H9 (cell line): ENCODE data around the gene GLRA3. TPM values are rescaled to one million over a fixed set of nuclear protein-coding genes. Genes with fewer than 3 reads are reported as not detected.
A peak's percentile ranks its signal among the peaks of the same experiment; 100 is the strongest.
"Not testable (repeated sequence)": the region's sequence is repeated elsewhere in the genome, so short reads cannot be mapped to it uniquely, and the experiment has no call there.

Experiments
- DNase-seq: peaks from one replicate; pipeline ENCODE4 v3.0.0-alpha.2; 2017
- H2AFZ ChIP-seq: one replicate; pipeline ENCODE4 v1.6.1; 2013; ENCODE audit warnings: mild to moderate bottlenecking, low read length, control low read depth, moderate library complexity
- H2AK5ac ChIP-seq: 2 replicates; pipeline ENCODE4 v1.6.1; 2013; ENCODE audit warnings: low read length, control low read depth, mixed read lengths; ENCODE audit not compliant: insufficient read length
- H2BK120ac ChIP-seq: one replicate; pipeline ENCODE4 v1.6.1; 2013; ENCODE audit warnings: low read depth, mild to moderate bottlenecking, low read length, control low read depth, inconsistent platforms; ENCODE audit not compliant: poor library complexity, severe bottlenecking
- H2BK12ac ChIP-seq: 2 replicates; pipeline ENCODE4 v1.6.1; 2013; ENCODE audit warnings: low read length, control low read depth, mixed read lengths, low read depth; ENCODE audit not compliant: insufficient read length
- H2BK15ac ChIP-seq: 2 replicates; pipeline ENCODE4 v1.6.1; 2013; ENCODE audit warnings: low read depth, low read length, control low read depth
- H2BK20ac ChIP-seq: one replicate; pipeline ENCODE4 v1.6.1; 2013; ENCODE audit warnings: low read depth, mild to moderate bottlenecking, low read length, control low read depth, inconsistent platforms; ENCODE audit not compliant: poor library complexity, severe bottlenecking
- H2BK5ac ChIP-seq: 2 replicates; pipeline ENCODE4 v1.6.1; 2013; ENCODE audit warnings: low read length, control low read depth, mixed read lengths; ENCODE audit not compliant: insufficient read length
- H3K14ac ChIP-seq: 2 replicates; pipeline ENCODE4 v1.6.1; 2013; ENCODE audit warnings: low read length, control low read depth; ENCODE audit not compliant: insufficient read depth
- H3K18ac ChIP-seq: 2 replicates; pipeline ENCODE4 v1.6.1; 2013; ENCODE audit warnings: low read depth, mild to moderate bottlenecking, mixed read lengths, low read length, control low read depth; ENCODE audit not compliant: insufficient read length
- H3K23ac ChIP-seq: 2 replicates; pipeline ENCODE4 v1.6.1; 2013; ENCODE audit warnings: low read length, control low read depth, mixed read lengths, low read depth; ENCODE audit not compliant: insufficient read length
- H3K23me2 ChIP-seq: 2 replicates; pipeline ENCODE4 v1.6.1; 2013; ENCODE audit warnings: low read depth, mild to moderate bottlenecking, mixed read lengths, low read length, control low read depth; ENCODE audit not compliant: insufficient read length, poor library complexity, severe bottlenecking
- H3K27ac ChIP-seq: 2 replicates; pipeline ENCODE4 v1.5.1; 2013; ENCODE audit warnings: low read length, control low read depth, mixed read lengths, low read depth; ENCODE audit not compliant: insufficient read length
- H3K27me3 ChIP-seq: 2 replicates; pipeline ENCODE4 v1.6.1; 2013; ENCODE audit warnings: low read length, control low read depth, inconsistent platforms; ENCODE audit not compliant: insufficient read depth
- H3K4ac ChIP-seq: 2 replicates; pipeline ENCODE4 v1.6.1; 2013; ENCODE audit warnings: low read depth, mild to moderate bottlenecking, control low read depth, inconsistent platforms, low read length, moderate library complexity
- H3K4me1 ChIP-seq: 2 replicates; pipeline ENCODE4 v1.6.1; 2013; ENCODE audit warnings: low read length, control low read depth, inconsistent platforms; ENCODE audit not compliant: insufficient read depth
- H3K4me2 ChIP-seq: 2 replicates; pipeline ENCODE4 v1.6.1; 2013; ENCODE audit warnings: low read length, control low read depth, mixed read lengths; ENCODE audit not compliant: insufficient read length, insufficient read depth
- H3K56ac ChIP-seq: 2 replicates; pipeline ENCODE4 v1.6.1; 2013; ENCODE audit warnings: low read depth, mild to moderate bottlenecking, mixed read lengths, low read length, control low read depth; ENCODE audit not compliant: insufficient read length
- H3K79me1 ChIP-seq: 2 replicates; pipeline ENCODE4 v1.6.1; 2013; ENCODE audit warnings: low read depth, mild to moderate bottlenecking, moderate library complexity, low read length, control low read depth, inconsistent platforms; ENCODE audit not compliant: insufficient read depth, poor library complexity, severe bottlenecking
- H3K79me2 ChIP-seq: 2 replicates; pipeline ENCODE4 v1.6.1; 2013; ENCODE audit warnings: low read length, control low read depth, inconsistent platforms; ENCODE audit not compliant: insufficient read depth
- H3K9ac ChIP-seq: 2 replicates; pipeline ENCODE4 v1.6.1; 2013; ENCODE audit warnings: low read length, control low read depth, mixed read lengths; ENCODE audit not compliant: insufficient read length; ENCODE audit errors: extremely low read depth
- H3K9me3 ChIP-seq: one replicate; pipeline ENCODE4 v1.6.1; 2013; ENCODE audit warnings: low read depth, low read length, inconsistent platforms; ENCODE audit not compliant: control insufficient read depth
- H3T11ph ChIP-seq: one replicate; pipeline ENCODE4 v1.6.1; 2013; ENCODE audit warnings: mild to moderate bottlenecking, low read length, control low read depth, inconsistent platforms
- H4K20me1 ChIP-seq: one replicate; pipeline ENCODE4 v1.6.1; 2013; ENCODE audit not compliant: control insufficient read depth, insufficient read length, insufficient read depth
- H4K5ac ChIP-seq: 2 replicates; pipeline ENCODE4 v1.6.1; 2013; ENCODE audit warnings: low read depth, mild to moderate bottlenecking, mixed read lengths, low read length, control low read depth; ENCODE audit not compliant: insufficient read length
- H4K8ac ChIP-seq: replicated peaks from 2 replicates; pipeline ENCODE4 v1.6.1; 2013; ENCODE audit warnings: low read length, control low read depth, mixed read lengths, low read depth; ENCODE audit not compliant: insufficient read length
- H4K91ac ChIP-seq: 2 replicates; pipeline ENCODE4 v1.6.1; 2013; ENCODE audit warnings: low read depth, mild to moderate bottlenecking, moderate library complexity, mixed read lengths, low read length, control low read depth; ENCODE audit not compliant: insufficient read length
- H3K27ac Mint-ChIP-seq, 3 experiments: 2 replicates in 2 of 3; 3 replicates in 1 of 3; pipeline ENCODE4 v1.8.0; 2020 to 2021; ENCODE audit warnings: mixed read lengths in 3 of 3, mild to moderate bottlenecking in 1 of 3, moderate library complexity in 1 of 3
- H3K27me3 Mint-ChIP-seq: 2 replicates; pipeline ENCODE4 v1.8.0; 2021; ENCODE audit warnings: low read depth, mild to moderate bottlenecking, moderate library complexity, mixed read lengths
- H3K36me3 Mint-ChIP-seq, 3 experiments: 2 replicates in 2 of 3; 3 replicates in 1 of 3; pipeline ENCODE4 v1.8.0; 2020 to 2021; ENCODE audit warnings: low read depth in 3 of 3, mixed read lengths in 3 of 3; ENCODE audit not compliant: insufficient read depth in 1 of 3
- H3K4me1 Mint-ChIP-seq, 2 experiments: 2 replicates each; pipeline ENCODE4 v1.8.0; 2020; ENCODE audit warnings: mixed read lengths in 2 of 2
- H3K4me3 Mint-ChIP-seq, 2 experiments: 2 replicates in 1 of 2; 3 replicates in 1 of 2; pipeline ENCODE4 v1.8.0; 2020 to 2021; ENCODE audit warnings: mild to moderate bottlenecking in 2 of 2, mixed read lengths in 2 of 2, moderate library complexity in 1 of 2
- H3K9me3 Mint-ChIP-seq, 2 experiments: 2 replicates in 1 of 2; 3 replicates in 1 of 2; pipeline ENCODE4 v1.8.0; 2020; ENCODE audit warnings: mild to moderate bottlenecking in 2 of 2, mixed read lengths in 2 of 2, moderate library complexity in 1 of 2
- CTCF ChIP-seq: fragments of 200-600 bp; sonication (generic); conservative IDR thresholded peaks from 3 replicates; pipeline ENCODE4 v1.8.0; 2021; ENCODE audit warnings: antibody characterized with exemption, mild to moderate bottlenecking
- WGBS: extraction: QIAGEN DNeasy Blood & Tissue Kit; methylation state at CpG from one replicate; pipeline ENCODE4 v1.1.7; 2013; ENCODE audit warnings: missing lambda C conversion rate, low lambda C conversion rate, mixed read lengths; ENCODE audit not compliant: insufficient read length; ENCODE audit errors: extremely low coverage; 5-methylcytosine and 5-hydroxymethylcytosine counted together
- total RNA-seq: library from RNA; stranded (reverse); gene quantifications from 2 replicates; pipeline ENCODE4 v1.2.1, GENCODE V29; 2021

Gene GLRA3
- total RNA-seq, 1 experiment from 2014 or later = 0.09 TPM

GRCh38 chr4:174789657-174790056 is 39.4 kb downstream of the GLRA3 start:
- no peaks in the 10 kb centered on the region for H3K79me2 ChIP-seq
- no peak overlapping the region for H2BK120ac ChIP-seq
- H2BK12ac ChIP-seq = no peak overlapping the region
- no peaks in the 10 kb centered on the region for H3K79me1 ChIP-seq
- no peak overlapping the region for H2BK15ac ChIP-seq
- no peak overlapping the region for H3K23ac ChIP-seq
- H3K4me1 ChIP-seq = no peaks in the 10 kb centered on the region
- H3K9ac ChIP-seq = no peak overlapping the region
- Mint-ChIP-seq H3K9me3 (no peaks in the 10 kb centered on the region; a peak in 1 of 5 replicates), H3K4me3 (no peak overlapping the region), H3K36me3 (no peaks in the 10 kb centered on the region), H3K4me1 (no peaks in the 10 kb centered on the region), H3K27ac (no peak overlapping the region), H3K27me3 (no peaks in the 10 kb centered on the region)
- H3K18ac ChIP-seq = no peak overlapping the region
- H2BK20ac ChIP-seq = no peak overlapping the region
- no peaks in the 10 kb centered on the region for H3K23me2 ChIP-seq
- no peak overlapping the region for H3K4ac ChIP-seq
- no peak for DNase-seq
- H3K56ac ChIP-seq = no peak overlapping the region
- no peak overlapping the region for H3T11ph ChIP-seq
- H3K4me2 ChIP-seq = no peak overlapping the region
- no peak overlapping the region for H2AFZ ChIP-seq
- no peak overlapping the region for H4K8ac ChIP-seq
- no peak for TF ChIP-seq CTCF
- no peaks in the 10 kb centered on the region for H3K27me3 ChIP-seq
- no peaks in the 10 kb centered on the region for H3K9me3 ChIP-seq
- no peak overlapping the region for H2AK5ac ChIP-seq
- no peak overlapping the region for H3K14ac ChIP-seq
- no peak overlapping the region for H3K27ac ChIP-seq
- H2BK5ac ChIP-seq = no peak overlapping the region
- no peak overlapping the region for H4K5ac ChIP-seq
- no peak overlapping the region for H4K91ac ChIP-seq
- no peaks in the 10 kb centered on the region for H4K20me1 ChIP-seq

GRCh38 chr4:174778274-174778986 is 50.6 kb downstream of the GLRA3 start:
- H3K79me1 ChIP-seq, H3K79me2 ChIP-seq, H2BK20ac ChIP-seq, H3K4me1 ChIP-seq, H2BK12ac ChIP-seq, H3K27me3 Mint-ChIP-seq, H3K9ac ChIP-seq, H2AK5ac ChIP-seq, H4K8ac ChIP-seq, H3K56ac ChIP-seq, H3T11ph ChIP-seq, H3K23me2 ChIP-seq, H4K91ac ChIP-seq, H3K27me3 ChIP-seq, H3K4ac ChIP-seq, H2AFZ ChIP-seq, H2BK15ac ChIP-seq, H3K23ac ChIP-seq, H2BK120ac ChIP-seq, H3K36me3 Mint-ChIP-seq, H3K4me2 ChIP-seq, H3K14ac ChIP-seq, H3K9me3 ChIP-seq, H2BK5ac ChIP-seq, H3K18ac ChIP-seq, H3K27ac ChIP-seq, H3K9me3 Mint-ChIP-seq, H4K20me1 ChIP-seq, H4K5ac ChIP-seq: not testable (repeated sequence)
- no CpG with 5 or more reads among the region's 28 CpGs for WGBS
- peaks cover 4 to 12% of the 10 kb centered on the region in 2 experiments; a peak in 1 of 4 replicates for H3K4me1 Mint-ChIP-seq
- peak; percentile 34 for DNase-seq
- H3K27ac Mint-ChIP-seq = peak overlapping the region in 2 of 3 experiments; percentile 61 to 79; a peak in 2 of 7 replicates
- H3K4me3 Mint-ChIP-seq = peak overlapping the region in 1 of 2 experiments; percentile 40; a peak in 2 of 5 replicates
